Activated CD4-positive, alpha-beta T cell treated with anti-CD3 and anti-CD28 coated beads, Interleukin-2, amount 10 ng/mL, durations not matched to agents 7 days and 5 days (primary cell): ENCODE results near the gene EGLN1. TPM values are rescaled to one million over a fixed set of nuclear protein-coding genes. Genes with fewer than 3 reads are reported as not detected.
"Not testable (repeated sequence)": the region's sequence is repeated elsewhere in the genome, so short reads cannot be mapped to it uniquely, and the experiment has no call there.

ENCODE experiments used
- CTCF ChIA-PET: fragments of 350-600 bp; sonication (Branson Sonifier 250); formaldehyde crosslinking; loops from one replicate; lab custom pipeline; 2021; ENCODE audit warnings: antibody characterized with exemption; lab: Charles Lee
- POLR2A ChIA-PET: fragments of 350-600 bp; sonication (Branson Sonifier 250); formaldehyde crosslinking; loops from one replicate; lab custom pipeline; 2021; ENCODE audit warnings: antibody characterized with exemption; lab: Charles Lee
- DNase-seq: peaks from one replicate; pipeline ENCODE4 v3.0.0-alpha.2; 2020
- H3K27ac Mint-ChIP-seq: one replicate; pipeline ENCODE4 v1.8.0; 2021; ENCODE audit warnings: mild to moderate bottlenecking, moderate library complexity, mixed read lengths
- H3K27me3 Mint-ChIP-seq: one replicate; pipeline ENCODE4 v1.8.0; 2021; ENCODE audit warnings: mixed read lengths
- H3K36me3 Mint-ChIP-seq: one replicate; pipeline ENCODE4 v1.8.0; 2021; ENCODE audit warnings: low read depth, mixed read lengths
- H3K4me1 Mint-ChIP-seq: one replicate; pipeline ENCODE4 v1.8.0; 2021; ENCODE audit warnings: mixed read lengths
- H3K4me3 Mint-ChIP-seq: one replicate; pipeline ENCODE4 v1.8.0; 2021; ENCODE audit warnings: mild to moderate bottlenecking, moderate library complexity, mixed read lengths
- H3K9me3 Mint-ChIP-seq: one replicate; pipeline ENCODE4 v1.8.0; 2021; ENCODE audit warnings: mixed read lengths
- total RNA-seq, 2 experiments: library from RNA; stranded (reverse); gene quantifications; one replicate each; pipeline ENCODE4 v1.2.3, GENCODE V29; 2021

EGLN1 gene
- total RNA-seq, 2 experiments from 2014 or later: 29.3 to 39.7 TPM

- H3K4me1 Mint-ChIP-seq: no peaks in the 10 kb centered on the region
- ChIA-PET CTCF (no interaction called here), POLR2A (no interaction called here)
- DNase-seq: no peak
- H3K27ac Mint-ChIP-seq: no peak overlapping the region
- peaks cover 49% of the 10 kb centered on the region for H3K27me3 Mint-ChIP-seq
- H3K36me3 Mint-ChIP-seq: no peaks in the 10 kb centered on the region
- no peak overlapping the region for H3K4me3 Mint-ChIP-seq
- peaks cover 17% of the 10 kb centered on the region for H3K9me3 Mint-ChIP-seq
Measured at GRCh38 chr1:231442735-231443134, 20.6 kb upstream of the EGLN1 start.

DNA sequence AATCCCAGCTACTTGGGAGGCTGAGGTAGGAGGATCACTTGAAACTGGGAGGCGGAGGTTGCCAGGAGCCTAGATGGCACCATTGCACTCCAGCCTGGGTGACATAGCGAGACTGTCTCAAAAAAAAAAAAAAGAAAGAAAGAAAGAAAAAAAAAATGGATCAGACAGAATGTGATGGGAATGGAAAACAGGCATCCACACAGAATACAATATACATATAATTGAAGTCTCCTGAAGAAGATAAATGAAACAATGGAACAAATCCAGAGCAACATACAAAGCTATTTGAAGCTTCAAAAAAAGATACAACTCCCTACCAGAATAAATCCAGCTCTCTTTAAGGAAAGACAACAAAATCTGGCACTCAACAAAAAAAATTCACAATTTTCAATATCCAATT lies 10.9 kb upstream of the EGLN1 start:
- POLR2A ChIA-PET: no interaction called here
- Mint-ChIP-seq H3K4me3 (no peak overlapping the region), H3K9me3 (peaks cover 2% of the 10 kb centered on the region)

GRCh38 chr1:231431665-231432415 lies 9.8 kb upstream of the EGLN1 start:
- no peaks in the 10 kb centered on the region for H3K4me1 Mint-ChIP-seq
- peaks cover 2% of the 10 kb centered on the region for H3K9me3 Mint-ChIP-seq

More for the DNA sequence above, 10.9 kb upstream of the EGLN1 start:
- no peaks in the 10 kb centered on the region for H3K36me3 Mint-ChIP-seq
- no peak for DNase-seq
- H3K27ac Mint-ChIP-seq: no peak overlapping the region
- H3K4me1 Mint-ChIP-seq: no peaks in the 10 kb centered on the region
- CTCF ChIA-PET: no interaction called here
- peaks cover 21% of the 10 kb centered on the region for H3K27me3 Mint-ChIP-seq

DNA sequence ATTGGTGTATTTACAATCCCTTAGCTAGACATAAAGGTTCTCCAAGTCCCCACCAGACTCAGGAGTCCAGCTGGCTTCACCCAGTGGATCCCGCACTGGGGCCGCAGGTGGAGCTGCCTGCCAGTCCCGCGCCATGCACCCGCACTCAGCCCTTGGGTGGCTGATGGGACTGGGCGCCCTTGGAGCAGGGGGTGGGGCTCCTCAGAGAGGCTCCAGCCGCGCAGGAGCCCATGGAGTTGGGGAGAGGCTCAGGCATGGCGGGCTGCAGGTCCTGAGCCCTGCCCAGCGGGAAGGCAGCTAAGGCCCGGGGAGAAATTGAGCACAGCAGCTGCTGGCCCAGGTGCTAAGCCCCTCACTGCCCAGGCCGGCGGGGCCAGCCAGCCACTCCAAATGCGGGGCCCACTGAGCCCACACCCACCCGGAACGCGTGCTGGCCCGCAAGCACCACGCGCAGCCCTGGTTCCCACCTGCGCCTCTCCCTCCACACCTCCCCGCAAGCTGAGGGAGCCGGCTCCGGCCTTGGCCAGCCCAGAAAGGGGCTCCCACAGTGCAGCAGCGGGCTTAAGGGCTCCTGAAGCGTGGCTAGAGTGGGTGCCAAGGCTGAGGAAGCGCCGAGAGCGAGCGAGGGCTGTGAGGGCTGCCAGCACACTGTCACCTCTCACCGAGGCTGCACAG lies 8.7 kb upstream of the EGLN1 start:
- H3K36me3 Mint-ChIP-seq, CTCF ChIA-PET, H3K9me3 Mint-ChIP-seq, H3K27ac Mint-ChIP-seq, H3K4me1 Mint-ChIP-seq, DNase-seq, H3K4me3 Mint-ChIP-seq, POLR2A ChIA-PET: not testable (repeated sequence)
- peaks cover 14% of the 10 kb centered on the region for H3K27me3 Mint-ChIP-seq

More at GRCh38 chr1:231431665-231432415, 9.8 kb upstream of the EGLN1 start:
- CTCF ChIA-PET: no interaction called here
- Mint-ChIP-seq H3K27ac (no peak overlapping the region), H3K4me3 (no peak overlapping the region), H3K36me3 (no peaks in the 10 kb centered on the region), H3K27me3 (peaks cover 16% of the 10 kb centered on the region)
- POLR2A ChIA-PET: no interaction called here
- no peak for DNase-seq

- H3K9me3 Mint-ChIP-seq: peaks cover 2% of the 10 kb centered on the region
- no peak overlapping the region for H3K27ac Mint-ChIP-seq
- CTCF ChIA-PET: no interaction called here
- peaks cover 4% of the 10 kb centered on the region for H3K4me1 Mint-ChIP-seq
- POLR2A ChIA-PET: no interaction called here
- DNase-seq: no peak
- H3K36me3 Mint-ChIP-seq: no peaks in the 10 kb centered on the region
- H3K4me3 Mint-ChIP-seq: no peak overlapping the region
- peaks cover 11% of the 10 kb centered on the region for H3K27me3 Mint-ChIP-seq
Measured at GRCh38 chr1:231428377-231428776, 6.3 kb upstream of the EGLN1 start.

DNA sequence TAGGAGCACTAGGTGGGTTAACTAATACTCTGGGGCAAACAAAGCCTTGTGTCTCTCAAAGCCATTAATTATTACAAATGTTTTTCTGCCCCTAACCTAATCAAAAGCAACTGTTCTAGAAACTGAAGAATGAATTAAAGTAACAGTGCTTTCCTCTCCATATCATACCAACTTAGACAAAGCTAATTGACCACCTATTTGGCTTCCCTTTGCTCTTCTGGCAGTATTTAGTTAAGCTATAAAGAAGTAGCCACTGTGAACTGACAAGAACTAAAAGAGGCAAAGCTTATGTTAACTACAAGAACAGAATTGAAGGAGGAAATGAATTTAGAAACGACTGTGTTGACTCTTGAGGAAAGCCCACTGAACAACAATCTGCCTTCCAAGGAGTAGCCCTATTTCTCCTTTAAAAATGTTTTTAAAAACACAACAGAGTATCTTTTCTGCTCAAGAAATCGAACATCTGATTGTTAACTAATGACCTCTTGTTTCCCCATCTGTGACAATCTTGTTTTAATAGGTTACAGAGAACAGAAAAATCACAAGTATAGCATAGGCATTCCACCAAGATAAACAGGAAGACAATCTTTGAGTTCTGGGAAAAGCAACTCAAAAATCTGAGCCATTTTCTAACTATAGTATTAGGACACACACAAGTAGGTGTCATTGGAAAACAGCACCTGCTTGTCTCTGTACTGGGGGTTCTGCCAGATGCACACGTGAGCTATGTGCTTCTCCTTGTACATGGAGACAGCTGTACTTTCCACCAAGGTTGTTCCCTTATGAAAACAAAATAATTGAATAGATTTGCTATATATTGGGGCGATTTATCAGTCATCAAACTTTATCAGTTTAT lies 3.1 kb upstream of the EGLN1 start:
- Mint-ChIP-seq H3K9me3 (no peaks in the 10 kb centered on the region), H3K4me1 (peaks cover 10% of the 10 kb centered on the region), H3K36me3 (peaks cover 5% of the 10 kb centered on the region), H3K27me3 (peaks cover 9% of the 10 kb centered on the region), H3K4me3 (no peak overlapping the region), H3K27ac (no peak overlapping the region)
- ChIA-PET POLR2A (no interaction called here), CTCF (no interaction called here)
- no peak for DNase-seq

- Mint-ChIP-seq H3K27me3 (peaks cover 9% of the 10 kb centered on the region), H3K27ac (no peak overlapping the region), H3K4me1 (peaks cover 22% of the 10 kb centered on the region), H3K9me3 (no peaks in the 10 kb centered on the region), H3K4me3 (no peak overlapping the region), H3K36me3 (peaks cover 16% of the 10 kb centered on the region)
- ChIA-PET POLR2A (no interaction called here), CTCF (no interaction called here)
- DNase-seq: no peak
Measured at GRCh38 chr1:231423648-231424047, 1.6 kb upstream of the EGLN1 start.

DNA sequence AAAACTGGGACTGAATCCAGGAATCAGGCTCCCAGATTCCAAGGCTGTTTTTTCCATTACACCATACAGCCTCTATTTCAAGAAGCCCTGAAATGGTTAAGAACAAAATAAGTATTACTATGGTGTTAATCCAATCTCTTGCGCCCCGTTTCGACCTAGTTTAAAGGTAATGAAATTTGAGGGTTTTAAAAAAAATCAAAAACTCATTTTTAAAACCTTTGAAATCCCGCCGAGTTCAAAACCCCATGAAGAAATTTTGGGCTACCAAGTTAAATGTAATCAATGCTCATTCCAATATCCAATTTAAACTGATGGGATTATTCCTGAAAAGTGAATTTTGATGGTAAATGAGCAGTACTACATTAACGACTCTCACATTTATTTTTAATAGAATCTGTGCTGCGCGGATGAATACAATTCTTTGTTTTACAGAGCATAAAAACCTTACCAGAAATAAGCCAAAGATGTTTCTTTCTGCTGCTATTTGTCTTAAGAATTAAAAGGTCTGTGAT lies 767 bp upstream of the EGLN1 start:
- no peak for DNase-seq
- H3K9me3 Mint-ChIP-seq: no peaks in the 10 kb centered on the region
- peaks cover 30% of the 10 kb centered on the region for H3K4me1 Mint-ChIP-seq
- peak overlapping the region; percentile 78 for H3K4me3 Mint-ChIP-seq
- peak overlapping the region; percentile 87 for H3K27ac Mint-ChIP-seq
- POLR2A ChIA-PET: no interaction called here
- H3K36me3 Mint-ChIP-seq: peaks cover 24% of the 10 kb centered on the region
- CTCF ChIA-PET: no interaction called here
- H3K27me3 Mint-ChIP-seq: peaks cover 9% of the 10 kb centered on the region

DNA sequence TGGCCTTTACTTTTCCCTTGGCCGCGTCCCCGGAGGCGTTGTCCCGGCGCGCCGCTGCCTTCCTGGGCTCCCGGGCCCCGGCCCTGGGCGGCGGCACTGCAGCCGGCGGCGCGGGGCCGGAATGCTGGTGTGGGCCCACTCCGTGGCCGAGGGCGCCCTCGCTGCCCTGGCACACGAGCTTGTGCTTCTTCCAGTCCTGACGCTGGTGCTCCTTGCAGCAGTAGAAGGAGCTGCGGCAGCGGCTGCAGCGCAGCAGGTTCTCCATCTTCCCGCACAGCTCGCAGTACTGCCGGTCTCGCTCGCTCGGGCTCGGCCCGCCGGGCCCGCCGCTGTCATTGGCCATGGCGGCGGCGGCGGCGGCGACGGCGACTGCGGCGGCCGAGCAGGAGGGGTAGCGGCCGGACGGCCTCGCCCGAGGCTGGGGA lies 529 bp downstream of the EGLN1 start:
- CTCF ChIA-PET: interaction anchor here (0.6 to 1.1 kb wide), 4 partner anchors 24 to 166 kb away, joined by 3 to 5 read pairs (median 3); partner anchors contain the start of genes EXOC8 and SPRTN
- Mint-ChIP-seq H3K4me1 (peaks cover 43% of the 10 kb centered on the region), H3K9me3 (no peaks in the 10 kb centered on the region), H3K27me3 (peaks cover 9% of the 10 kb centered on the region), H3K4me3 (peak overlapping the region; percentile 73), H3K36me3 (peaks cover 34% of the 10 kb centered on the region), H3K27ac (peak overlapping the region; percentile 81)
- DNase-seq: peak; percentile 51
- POLR2A ChIA-PET: no interaction called here

- CTCF ChIA-PET: interaction anchor here (0.6 to 1.3 kb wide), 6 partner anchors 10 to 1559 kb away, joined by 3 read pairs; no protein-coding TSS in a partner anchor
- peaks cover 35% of the 10 kb centered on the region for H3K36me3 Mint-ChIP-seq
Measured at GRCh38 chr1:231420959-231421545, 1.0 kb downstream of the EGLN1 start.

DNA sequence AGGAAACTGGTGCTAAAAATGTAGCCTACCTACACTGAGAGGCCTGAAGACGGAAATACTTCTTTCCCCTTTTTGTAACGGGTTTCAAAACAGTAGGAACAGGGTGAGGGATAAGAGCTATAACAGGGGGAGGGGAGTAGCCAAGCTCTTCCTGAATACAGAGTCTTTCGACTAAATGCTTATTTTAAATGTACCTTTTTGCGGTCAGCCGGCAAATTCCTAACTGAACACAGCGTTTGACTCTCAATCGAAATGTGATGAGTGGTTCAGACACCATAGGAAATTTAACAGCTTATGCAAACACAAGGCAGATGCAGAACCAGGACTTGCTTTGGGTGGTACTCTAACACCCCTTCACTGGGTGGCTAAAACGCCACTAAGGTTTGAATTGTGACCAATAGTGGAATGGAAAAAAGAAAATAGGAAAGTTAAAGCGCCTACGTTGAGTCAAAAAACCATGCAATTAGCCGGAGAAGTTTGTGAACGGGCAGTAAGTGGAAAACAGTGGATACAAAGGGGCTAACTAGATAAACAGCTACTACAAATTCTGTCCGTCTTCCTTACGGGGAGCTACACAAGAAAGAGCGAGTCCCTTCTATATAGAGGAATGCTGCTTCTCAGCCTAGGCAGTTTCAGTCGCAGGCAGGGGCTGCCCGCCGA lies 1.7 kb downstream of the EGLN1 start:
- peaks cover 3% of the 10 kb centered on the region for H3K27me3 Mint-ChIP-seq
- no peak for DNase-seq
- CTCF ChIA-PET: interaction anchor here (0.6 to 1.3 kb wide), 5 partner anchors 10 to 1558 kb away, joined by 3 read pairs; no protein-coding TSS in a partner anchor
- H3K36me3 Mint-ChIP-seq: peaks cover 37% of the 10 kb centered on the region
- POLR2A ChIA-PET: no interaction called here
- peaks cover 46% of the 10 kb centered on the region for H3K4me1 Mint-ChIP-seq
- peak overlapping the region; percentile 82 for H3K4me3 Mint-ChIP-seq
- H3K27ac Mint-ChIP-seq: peak overlapping the region; percentile 93
- no peaks in the 10 kb centered on the region for H3K9me3 Mint-ChIP-seq

More at GRCh38 chr1:231420959-231421545, 1.0 kb downstream of the EGLN1 start:
- Mint-ChIP-seq H3K27ac (peak overlapping the region; percentile 93), H3K4me1 (peaks cover 44% of the 10 kb centered on the region), H3K4me3 (peak overlapping the region; percentile 82), H3K9me3 (no peaks in the 10 kb centered on the region), H3K27me3 (peaks cover 5% of the 10 kb centered on the region)
- peak; percentile 38 for DNase-seq
- POLR2A ChIA-PET: no interaction called here
